HCT116 (cell line): Measurements from ENCODE around the gene TPMT. TPM values are rescaled to one million over a fixed set of nuclear protein-coding genes. Genes with fewer than 3 reads are reported as not detected.

Experiments used
- ATAC-seq: fragments of 200-7000 bp; cut with Tn5 transposase; 2 replicates; pipeline ENCODE4 v1.9.1; 2020; ENCODE audit warnings: mild to moderate bottlenecking, moderate library complexity
- BruUV-seq: library from RNA; stranded (reverse); fragments of 400-500 nt; replicated peaks from 2 replicates; lab custom pipeline; 2021; lab: Mats Ljungman, UMichigan
- CTCF ChIA-PET: fragments of 300-600 bp; sonication (Branson Sonifier 250); formaldehyde crosslinking; loops from one replicate; lab custom pipeline; 2021; ENCODE audit warnings: antibody characterized with exemption; lab: Charles Lee
- POLR2A ChIA-PET: fragments of 300-600, 350-600 bp; sonication (Branson Sonifier 250); formaldehyde crosslinking; loops from one replicate; lab custom pipeline; 2021; ENCODE audit warnings: antibody characterized with exemption; lab: Charles Lee
- RAD21 ChIA-PET, 2 experiments: fragments of 300-600 bp; sonication (Branson Sonifier 250); formaldehyde crosslinking; loops; one replicate each; lab custom pipeline; 2023; ENCODE audit warnings: low total read pairs in 2 of 2; ENCODE audit not compliant: uncharacterized antibody in 2 of 2, unreplicated experiment in 2 of 2, low non-redundant PET in 1 of 2; lab: Charles Lee
- DNase-seq: peaks from one replicate; pipeline ENCODE4 v3.0.0-alpha.2; 2010; ENCODE audit warnings: low read depth, low spot score
- H2AFZ ChIP-seq: fragments of 200-600 bp; shearing (Covaris generic), sonication (generic); 2 replicates; pipeline ENCODE4 v1.6.1; 2017; ENCODE audit warnings: low read depth, mixed run types, mixed read lengths, antibody characterized with exemption, low read length; ENCODE audit not compliant: poor library complexity, severe bottlenecking
- H3K27ac ChIP-seq: 2 replicates; pipeline ENCODE4 v1.5.1; 2012; ENCODE audit warnings: low read depth, low read length
- H3K27me3 ChIP-seq: fragments of 200-600 bp; sonication (generic); 2 replicates; pipeline ENCODE4 v1.6.1; 2016; ENCODE audit warnings: mixed run types, low read length, mixed read lengths; ENCODE audit not compliant: insufficient read depth
- H3K36me3 ChIP-seq, 2 experiments: fragments of 200-500 bp in 1 of 2; fragments of 200-600 bp in 1 of 2; sonication (Bioruptor generic) in 1 of 2; sonication (generic) in 1 of 2; 2 replicates each; pipeline versions ENCODE4 v1.5.1 to v1.6.1; 2014 to 2016; ENCODE audit warnings: low read length in 2 of 2, inconsistent platforms in 1 of 2, mixed read lengths in 1 of 2, mixed run types in 1 of 2; ENCODE audit not compliant: insufficient read depth in 2 of 2, control insufficient read depth in 1 of 2
- H3K4me1 ChIP-seq, 2 experiments: fragments of 200-600 bp in 1 of 2; sonication (generic) in 1 of 2; 2 replicates each; pipeline versions ENCODE4 v1.5.1 to v1.6.1; 2012 to 2017; ENCODE audit warnings: low read length in 2 of 2, inconsistent platforms in 1 of 2, mild to moderate bottlenecking in 1 of 2, mixed read lengths in 1 of 2, mixed run types in 1 of 2, moderate library complexity in 1 of 2; ENCODE audit not compliant: insufficient read depth in 2 of 2, control insufficient read depth in 1 of 2
- H3K4me2 ChIP-seq: fragments of 200-600 bp; sonication (generic); 2 replicates; pipeline ENCODE4 v1.6.1; 2017; ENCODE audit warnings: mixed run types, low read length, mixed read lengths
- H3K4me3 ChIP-seq, 2 experiments: fragments of 200-600 bp in 1 of 2; sonication (generic) in 1 of 2; replicated peaks in 1 of 2; 2 replicates each; pipeline ENCODE4 v1.5.1; 2011 to 2016; ENCODE audit warnings: low read length in 2 of 2, control low read depth in 1 of 2, low read depth in 1 of 2, mild to moderate bottlenecking in 1 of 2, mixed read lengths in 1 of 2, mixed run types in 1 of 2
- H3K79me2 ChIP-seq: fragments of 200-600 bp; sonication (generic); 2 replicates; pipeline ENCODE4 v1.6.1; 2017; ENCODE audit warnings: mild to moderate bottlenecking, mixed run types, low read length, moderate library complexity, mixed read lengths; ENCODE audit not compliant: insufficient read depth
- H3K9ac ChIP-seq: fragments of 200-600 bp; sonication (generic); 2 replicates; pipeline ENCODE4 v1.6.1; 2016; ENCODE audit warnings: low read length, mixed read lengths
- H3K9me2 ChIP-seq: fragments of 200-600 bp; sonication (generic), shearing (Covaris generic); 2 replicates; pipeline ENCODE4 v1.6.1; 2017; ENCODE audit warnings: mixed run types, mild to moderate bottlenecking, moderate library complexity; ENCODE audit not compliant: insufficient read depth
- H3K9me3 ChIP-seq, 2 experiments: fragments of 200-500 bp in 1 of 2; fragments of 200-600 bp in 1 of 2; sonication (Bioruptor generic) in 1 of 2; sonication (generic) in 1 of 2; 2 replicates each; pipeline ENCODE4 v1.6.1; 2014 to 2017; ENCODE audit warnings: low read length in 2 of 2, mixed read lengths in 2 of 2, inconsistent platforms in 1 of 2, low read depth in 1 of 2, mild to moderate bottlenecking in 1 of 2, mixed run types in 1 of 2, moderate library complexity in 1 of 2; ENCODE audit not compliant: control insufficient read depth in 1 of 2, insufficient read depth in 1 of 2
- H4K20me1 ChIP-seq: fragments of 200-600 bp; sonication (generic), shearing (Covaris generic); 2 replicates; pipeline ENCODE4 v1.6.1; 2017; ENCODE audit warnings: mixed run types, mild to moderate bottlenecking, moderate library complexity; ENCODE audit not compliant: insufficient read depth
- CBX3 ChIP-seq: IDR thresholded peaks from 2 replicates; pipeline ENCODE4 v1.6.1; 2012; ENCODE audit warnings: low read depth
- EGR1 ChIP-seq: IDR thresholded peaks from 2 replicates; pipeline ENCODE4 v1.6.1; 2012; ENCODE audit warnings: low read depth
- ELF1 ChIP-seq: IDR thresholded peaks from 2 replicates; pipeline ENCODE4 v1.6.1; 2012; ENCODE audit warnings: low read depth, borderline replicate concordance
- EZH2phosphoT487 ChIP-seq: fragments of 200-600 bp; IDR thresholded peaks from 2 replicates; pipeline ENCODE4 v1.6.1; 2018; ENCODE audit warnings: antibody characterized with exemption, borderline replicate concordance
- FOSL1 ChIP-seq: IDR thresholded peaks from 2 replicates; pipeline ENCODE4 v1.6.1; 2012; ENCODE audit warnings: low read depth
- MAX ChIP-seq: IDR thresholded peaks from 2 replicates; pipeline ENCODE4 v1.6.1; 2012
- POLR2A ChIP-seq: IDR thresholded peaks from 2 replicates; pipeline ENCODE4 v1.7.0; 2011; ENCODE audit warnings: borderline replicate concordance; ENCODE audit not compliant: insufficient read depth, insufficient read length; ENCODE audit errors: extremely low read depth
- POLR2AphosphoS5 ChIP-seq: IDR thresholded peaks from 2 replicates; pipeline ENCODE4 v1.6.1; 2011; ENCODE audit warnings: mild to moderate bottlenecking, low read depth, low read length, moderate library complexity
- REST ChIP-seq: IDR thresholded peaks from 2 replicates; pipeline ENCODE4 v1.6.1; 2012; ENCODE audit warnings: low read depth
- SIN3A ChIP-seq: IDR thresholded peaks from 2 replicates; pipeline ENCODE4 v1.6.1; 2012; ENCODE audit warnings: low read depth
- SP1 ChIP-seq: IDR thresholded peaks from 2 replicates; pipeline ENCODE4 v1.6.1; 2012; ENCODE audit warnings: low read depth
- SRF ChIP-seq: IDR thresholded peaks from 2 replicates; pipeline ENCODE4 v1.6.1; 2012; ENCODE audit warnings: low read depth
- ZFX ChIP-seq: fragments of 450-650 bp; IDR thresholded peaks from 2 replicates; pipeline ENCODE4 v1.6.1; 2017
- intact Hi-C: fragments of 100-400 bp; cut with micrococcal nuclease; formaldehyde crosslinking; loops from 2 replicates; pipeline ENCODE4 v1.10.0; 2022
- total RNA-seq: library from RNA; stranded (reverse); gene quantifications from one replicate; pipeline ENCODE4 v1.2.1, GENCODE V29; 2021; ENCODE audit not compliant: unreplicated experiment

TPMT gene
- total RNA-seq, 1 experiment from 2014 or later, result 10.1 TPM

GRCh38 chr6:18186540-18187250 is 31.8 kb upstream of the TPMT start (continued):
- TF ChIP-seq EZH2phosphoT487, result no peak
- TF ChIP-seq SRF, result no peak
- no peak for TF ChIP-seq ELF1
- TF ChIP-seq CBX3, result no peak
- TF ChIP-seq SP1, result no peak
- no peak for TF ChIP-seq POLR2AphosphoS5
- TF ChIP-seq EGR1, result no peak
- TF ChIP-seq SIN3A, result no peak
- TF ChIP-seq, all 23 proteins: peak for 0

GRCh38 chr6:18186033-18186432 is 31.2 kb upstream of the TPMT start:
- Histone ChIP-seq H4K20me1 (no peaks in the 10 kb centered on the region), H3K4me3 (no peak overlapping the region), H3K9ac (no peak overlapping the region), H3K27ac (no peak overlapping the region), H2AFZ (no peak overlapping the region), H3K4me2 (no peak overlapping the region), H3K9me2 (no peaks in the 10 kb centered on the region), H3K4me1 (no peaks in the 10 kb centered on the region), H3K36me3 (no peaks in the 10 kb centered on the region), H3K79me2 (no peaks in the 10 kb centered on the region), H3K27me3 (no peaks in the 10 kb centered on the region), H3K9me3 (no peaks in the 10 kb centered on the region)
- no TSS peak for BruUV-seq
- intact Hi-C loops, result no loop called here
- ATAC-seq, result no peak
- TF ChIP-seq MAX (no peak), ZFX (no peak), REST (no peak), ELF1 (no peak), FOSL1 (no peak), POLR2A (no peak), SRF (no peak)
- ChIA-PET CTCF (no interaction called here), POLR2A (no interaction called here), RAD21 (no interaction called here)
- no peak for DNase-seq
